HEK293T (cell line): ENCODE results near the gene DMAC2.

Experiments
- ELF4 ChIP-seq: fragments of 450-650 bp; IDR thresholded peaks from 2 replicates; pipeline ENCODE4 v1.6.1; 2017; ENCODE audit warnings: antibody characterized with exemption
- FOXA1 ChIP-seq: fragments of 450-650 bp; IDR thresholded peaks from 2 replicates; pipeline ENCODE4 v1.6.1; 2016; ENCODE audit warnings: mild to moderate bottlenecking
- FOXK2 ChIP-seq: fragments of 450-650 bp; IDR thresholded peaks from 2 replicates; pipeline ENCODE4 v1.6.1; 2016; ENCODE audit warnings: mild to moderate bottlenecking
- HDGF ChIP-seq: fragments of 450-650 bp; IDR thresholded peaks from 2 replicates; pipeline ENCODE4 v1.6.1; 2017; ENCODE audit warnings: antibody characterized with exemption, borderline replicate concordance
- L3MBTL2 ChIP-seq: fragments of 450-650 bp; conservative IDR thresholded peaks from 2 replicates; pipeline ENCODE4 v1.6.1; 2016; ENCODE audit warnings: mild to moderate bottlenecking
- NFRKB ChIP-seq: fragments of 450-650 bp; IDR thresholded peaks from 2 replicates; pipeline ENCODE4 v1.6.1; 2016; ENCODE audit warnings: mild to moderate bottlenecking, moderate library complexity
- SP1 ChIP-seq: fragments of 450-650 bp; IDR thresholded peaks from 2 replicates; pipeline ENCODE4 v1.6.1; 2017

DNA sequence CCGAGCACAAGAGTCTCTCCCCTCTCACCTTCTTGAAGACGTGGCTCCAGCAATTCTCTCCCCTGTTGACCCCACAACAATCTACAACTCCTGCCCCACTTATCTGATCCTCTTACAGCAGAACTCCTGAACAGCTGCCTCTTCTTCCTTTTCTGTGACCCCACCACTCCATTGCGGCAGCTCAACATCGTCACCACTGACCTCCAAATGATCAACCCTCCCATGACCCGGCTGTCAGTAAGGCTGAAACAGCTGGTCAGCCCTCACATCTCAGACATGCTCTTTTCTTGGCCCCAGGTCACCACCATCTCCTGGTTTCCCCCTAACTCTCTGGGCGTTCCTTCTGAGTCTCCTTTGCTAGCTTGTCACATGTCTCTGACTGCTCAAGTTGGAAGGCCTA, 44.4 kb downstream of the DMAC2 start:
- TF ChIP-seq HDGF (no peak), FOXK2 (no peak), ELF4 (no peak), NFRKB (no peak), FOXA1 (no peak), L3MBTL2 (no peak), SP1 (no peak)
